ENCODE results near the gene STOML1. TPM values are rescaled to one million over a fixed set of nuclear protein-coding genes. Genes with fewer than 3 reads are reported as not detected.

The STOML1 gene
- total and polyA plus RNA-seq, 10 donors, result 8.2 to 15.2 (median 10.0) TPM

DNA sequence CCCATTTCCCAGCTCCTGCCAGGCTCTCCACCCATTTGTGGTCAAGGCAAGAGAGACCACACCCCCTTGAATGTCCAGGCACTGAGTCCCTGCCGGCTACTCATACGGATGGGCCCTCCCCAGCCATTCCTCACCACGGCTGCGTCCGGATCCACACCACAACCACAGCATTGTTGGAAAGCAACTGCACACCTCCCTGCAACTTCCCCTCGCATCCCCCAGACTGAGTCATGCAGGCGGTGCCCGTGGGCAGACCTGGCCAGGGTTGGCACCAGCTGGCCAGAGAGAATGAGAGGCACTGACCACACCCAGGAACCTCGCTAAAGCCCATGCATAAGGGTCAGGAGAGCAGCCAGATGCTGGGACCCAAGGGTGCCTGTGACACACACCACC is 35.4 kb downstream of the STOML1 start:
- peak; percentile 80 for DNase-seq
- no peaks in the 10 kb centered on the region for H3K27me3 ChIP-seq (replicated peaks in 1 of 7)
- H3K4me3 ChIP-seq, result no peak overlapping the region
- 12 to 29% (median 16%) methylated on average over 9 of the region's 9 CpGs; no CpG with 5 or more reads in 1 of the 5 donors for WGBS, 5 donors
- TF ChIP-seq POLR2AphosphoS5 (IDR thresholded peaks at IDR 0.05), result peak; percentile 60 to 62 (median 60)
- TF ChIP-seq, protein P1, sequence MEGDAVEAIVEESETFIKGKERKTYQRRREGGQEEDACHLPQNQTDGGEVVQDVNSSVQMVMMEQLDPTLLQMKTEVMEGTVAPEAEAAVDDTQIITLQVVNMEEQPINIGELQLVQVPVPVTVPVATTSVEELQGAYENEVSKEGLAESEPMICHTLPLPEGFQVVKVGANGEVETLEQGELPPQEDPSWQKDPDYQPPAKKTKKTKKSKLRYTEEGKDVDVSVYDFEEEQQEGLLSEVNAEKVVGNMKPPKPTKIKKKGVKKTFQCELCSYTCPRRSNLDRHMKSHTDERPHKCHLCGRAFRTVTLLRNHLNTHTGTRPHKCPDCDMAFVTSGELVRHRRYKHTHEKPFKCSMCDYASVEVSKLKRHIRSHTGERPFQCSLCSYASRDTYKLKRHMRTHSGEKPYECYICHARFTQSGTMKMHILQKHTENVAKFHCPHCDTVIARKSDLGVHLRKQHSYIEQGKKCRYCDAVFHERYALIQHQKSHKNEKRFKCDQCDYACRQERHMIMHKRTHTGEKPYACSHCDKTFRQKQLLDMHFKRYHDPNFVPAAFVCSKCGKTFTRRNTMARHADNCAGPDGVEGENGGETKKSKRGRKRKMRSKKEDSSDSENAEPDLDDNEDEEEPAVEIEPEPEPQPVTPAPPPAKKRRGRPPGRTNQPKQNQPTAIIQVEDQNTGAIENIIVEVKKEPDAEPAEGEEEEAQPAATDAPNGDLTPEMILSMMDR (IDR thresholded peaks at IDR 0.05 in 8 of 11, conservative IDR thresholded peaks at IDR 0.05 in 3 of 11), result no peak
- intact Hi-C loops (cut with DNase I; ENCODE audit: low total_unique reads), result no loop called here
- no peaks in the 10 kb centered on the region for H3K36me3 ChIP-seq
- H3K9me3 ChIP-seq, result no peaks in the 10 kb centered on the region
- H3K4me1 ChIP-seq, result peaks cover 2 to 54% (median 37%) of the 10 kb centered on the region in 6 donors
- peak overlapping the region in 4 of 8 donors; percentile 5 to 44 (median 27) for H3K27ac ChIP-seq

DNA sequence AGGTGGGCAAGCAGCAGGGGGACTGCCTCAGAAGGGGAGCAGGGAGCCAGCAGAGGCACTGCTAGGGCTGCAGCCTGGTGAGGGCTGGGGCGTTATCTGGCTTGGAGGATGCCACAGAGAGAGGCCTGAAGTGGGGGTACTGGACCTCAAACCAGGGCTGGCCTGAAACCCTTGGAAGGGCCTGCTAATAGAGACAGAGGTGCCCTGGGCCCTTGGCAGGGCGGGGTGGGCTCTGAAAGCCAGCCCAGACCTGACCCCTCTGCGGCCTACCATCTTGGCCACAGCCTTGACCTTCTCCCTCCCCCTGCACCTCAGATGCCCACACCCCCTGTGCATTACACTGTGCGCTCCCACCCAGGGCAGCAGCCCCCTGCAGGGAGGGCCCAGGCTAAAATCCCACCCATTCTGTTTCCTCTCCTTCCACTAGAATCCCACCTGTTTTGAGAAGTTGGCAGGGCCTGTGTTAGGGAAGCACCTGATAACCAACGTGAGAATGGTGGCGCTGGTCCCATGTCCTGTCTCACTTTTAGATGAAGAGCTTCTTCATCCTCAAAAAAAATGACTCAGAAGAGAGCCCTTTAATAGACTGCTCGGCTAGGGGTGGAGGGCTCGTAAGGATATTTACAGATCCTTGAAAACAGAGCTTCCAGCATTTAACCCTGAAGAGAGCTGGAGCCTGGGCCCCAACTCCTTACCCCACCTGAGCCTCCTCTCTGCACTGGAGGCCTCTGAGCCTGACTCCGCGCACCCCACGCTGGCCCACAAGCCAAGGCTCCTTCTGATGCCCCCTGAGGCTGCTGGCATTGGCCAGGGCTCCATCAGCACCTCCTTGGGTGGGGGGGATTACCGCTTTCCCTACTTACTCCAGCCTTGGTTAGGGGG is 36.0 kb downstream of the STOML1 start:
- TF ChIP-seq, protein P1 (IDR thresholded peaks at IDR 0.05 in 8 of 11, conservative IDR thresholded peaks at IDR 0.05 in 3 of 11), result no peak
- no peak for TF ChIP-seq POLR2AphosphoS5 (IDR thresholded peaks at IDR 0.05)
- no peak for TF ChIP-seq POLR2A (IDR thresholded peaks at IDR 0.05)
- peak overlapping the region in 4 of 8 donors; percentile 5 to 44 (median 27) for H3K27ac ChIP-seq
- intact Hi-C loops (cut with DNase I; ENCODE audit: low total_unique reads), result no loop called here
- H3K27me3 ChIP-seq (replicated peaks in 1 of 7), result no peaks in the 10 kb centered on the region
- 79 to 88% (median 80%) methylated on average over 11 to 12 of the region's 12 CpGs for WGBS, 5 donors
- peaks cover 2 to 60% (median 43%) of the 10 kb centered on the region in 6 donors for H3K4me1 ChIP-seq
- peak; percentile 49 for DNase-seq
- H3K9me3 ChIP-seq, result no peaks in the 10 kb centered on the region
- no peak overlapping the region for H3K4me3 ChIP-seq
- no peaks in the 10 kb centered on the region for H3K36me3 ChIP-seq

DNA sequence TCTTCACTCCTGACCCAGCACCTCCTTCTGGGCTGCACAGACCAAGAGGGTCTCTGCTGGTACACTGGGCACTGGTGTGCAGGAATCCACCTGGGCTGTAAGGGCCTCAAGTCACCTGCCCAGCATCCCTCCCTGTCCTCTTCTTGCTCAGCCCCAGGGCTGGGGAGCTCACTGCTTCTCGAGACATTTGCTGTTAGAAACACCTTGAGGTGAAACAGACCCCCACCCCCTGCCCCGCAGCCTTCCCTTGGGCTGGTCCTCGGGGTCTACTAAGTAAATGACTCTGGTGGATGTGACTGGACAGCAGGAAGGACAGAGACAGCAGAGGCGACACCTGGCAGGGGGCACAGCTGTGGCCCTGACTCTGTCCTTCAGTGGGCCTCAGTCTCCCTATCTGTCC is 36.8 kb downstream of the STOML1 start:
- Histone ChIP-seq H3K36me3 (no peaks in the 10 kb centered on the region), H3K27ac (no peak overlapping the region), H3K27me3 (replicated peaks in 1 of 7) (no peaks in the 10 kb centered on the region), H3K9me3 (no peaks in the 10 kb centered on the region), H3K4me1 (peaks cover 6 to 66% (median 49%) of the 10 kb centered on the region in 6 donors), H3K4me3 (no peak overlapping the region)
- 76 to 95% (median 90%) methylated on average over 4 of the region's 4 CpGs for WGBS, 5 donors
- peak; percentile 58 for DNase-seq
- TF ChIP-seq, protein P1 (IDR thresholded peaks at IDR 0.05 in 8 of 11, conservative IDR thresholded peaks at IDR 0.05 in 3 of 11), result no peak
- no peak for TF ChIP-seq POLR2AphosphoS5 (IDR thresholded peaks at IDR 0.05)
- TF ChIP-seq POLR2A (IDR thresholded peaks at IDR 0.05), result no peak
- intact Hi-C loops (cut with DNase I; ENCODE audit: low total_unique reads), result no loop called here

All from spleen (tissue), 11 donors.